Esophagus squamous epithelium (tissue), 5 donors: Measurements from ENCODE around the gene CPN1. TPM values are rescaled to one million over a fixed set of nuclear protein-coding genes. Genes with fewer than 3 reads are reported as not detected.
A peak's percentile ranks its signal among the peaks of the same experiment; 100 is the strongest.

Experiments
- DNase-seq: peaks from one replicate; lab custom pipeline; 2025; lab: John Stamatoyannopoulos, UW
- H3K27ac ChIP-seq, 4 donors: fragments of 200-600 bp; sonication (generic); one replicate each; pipeline ENCODE4 v1.5.1; 2016 to 2019; ENCODE audit warnings: mild to moderate bottlenecking in 1 of 4
- H3K27me3 ChIP-seq, 4 donors: fragments of 200-600 bp; sonication (generic); 1 replicate in 3 of 4; 2 replicates in 1 of 4; pipeline versions ENCODE4 v1.5.1 to v1.6.0; 2017 to 2021; ENCODE audit warnings: antibody characterized with exemption in 1 of 4
- H3K36me3 ChIP-seq, 3 donors: fragments of 200-600 bp; sonication (generic); one replicate each; pipeline ENCODE4 v1.5.1; 2016 to 2019
- H3K4me1 ChIP-seq, 3 donors: fragments of 200-600 bp; sonication (generic); one replicate each; pipeline ENCODE4 v1.5.1; 2017 to 2019
- H3K4me3 ChIP-seq, 4 donors: fragments of 200-600 bp; sonication (generic); 1 replicate in 3 of 4; 2 replicates in 1 of 4; pipeline ENCODE4 v1.5.1; 2016 to 2019; ENCODE audit warnings: mild to moderate bottlenecking in 2 of 4, moderate library complexity in 1 of 4
- H3K9me3 ChIP-seq, 3 donors: fragments of 200-600 bp; sonication (generic); one replicate each; pipeline ENCODE4 v1.5.1; 2016 to 2019
- CTCF ChIP-seq, 6 experiments: fragments of 450-650 bp in 4 of 6; fragments of 200-600 bp in 2 of 6; sonication (generic) in 2 of 6; IDR thresholded peaks; one replicate each; pipeline ENCODE4 v1.5.1; 2016 to 2019; ENCODE audit warnings: antibody characterized with exemption in 6 of 6, mild to moderate bottlenecking in 4 of 6, moderate library complexity in 4 of 6
- POLR2A ChIP-seq, 4 donors: fragments of 450-650 bp; IDR thresholded peaks; one replicate each; pipeline ENCODE4 v1.6.1; 2017; ENCODE audit warnings: antibody characterized with exemption in 4 of 4, mild to moderate bottlenecking in 4 of 4, moderate library complexity in 3 of 4
- WGBS, 2 donors: methylation state at CpG; one replicate each; pipeline ENCODE4 v1.1.5; 2018; 5-methylcytosine and 5-hydroxymethylcytosine counted together
- intact Hi-C: fragments of 100-400 bp; cut with DNase I; formaldehyde crosslinking; loops from one replicate; pipeline ENCODE4 v1.15.0; 2022
- total RNA-seq, 4 donors: library from RNA; depleted of rRNA; stranded (reverse); fragments of >200 nt; gene quantifications; one replicate each; pipeline ENCODE4 v1.1.0, GENCODE V29; 2016
- donor health status: DM: yes; HTN: yes; CAD: no.

CPN1 gene
- total RNA-seq, 4 donors from 2014 or later: not detected

- intact Hi-C loops: no loop called here
- TF ChIP-seq CTCF (IDR thresholded peaks at IDR 0.05) (no peak), POLR2A (IDR thresholded peaks at IDR 0.05) (no peak)
- WGBS, 2 donors: 88 to 93% methylated on average over 8 of the region's 8 CpGs
- H3K4me3 ChIP-seq: no peak overlapping the region
- no peak overlapping the region for H3K27ac ChIP-seq
- no peak for DNase-seq
- H3K36me3 ChIP-seq: peaks cover 0 to 5% (median 0%) of the 10 kb centered on the region in 3 donors
- no peaks in the 10 kb centered on the region for H3K27me3 ChIP-seq
- H3K9me3 ChIP-seq: no peaks in the 10 kb centered on the region
- H3K4me1 ChIP-seq: peaks cover 3 to 67% (median 12%) of the 10 kb centered on the region in 3 donors
Observed at GRCh38 chr10:99999319-100000108, 82.2 kb downstream of the CPN1 start.

- H3K27me3 ChIP-seq: no peaks in the 10 kb centered on the region
- no peak for DNase-seq
- intact Hi-C loops: no loop called here
- H3K36me3 ChIP-seq: peaks cover 0 to 5% (median 0%) of the 10 kb centered on the region in 3 donors
- no peaks in the 10 kb centered on the region for H3K9me3 ChIP-seq
- 86 to 93% methylated on average over 5 to 6 of the region's 6 CpGs for WGBS, 2 donors
- H3K4me1 ChIP-seq: peaks cover 3 to 67% (median 18%) of the 10 kb centered on the region in 3 donors
- H3K4me3 ChIP-seq: no peak overlapping the region
- H3K27ac ChIP-seq: no peak overlapping the region
- TF ChIP-seq POLR2A (IDR thresholded peaks at IDR 0.05) (no peak), CTCF (IDR thresholded peaks at IDR 0.05) (no peak)
Observed at GRCh38 chr10:99998889-99999288, 82.8 kb downstream of the CPN1 start.

GRCh38 chr10:99996671-99997648 is 84.7 kb downstream of the CPN1 start:
- 40 to 51% methylated on average over 4 of the region's 4 CpGs for WGBS, 2 donors
- H3K27me3 ChIP-seq: no peaks in the 10 kb centered on the region
- no peak for DNase-seq
- intact Hi-C loops: no loop called here
- H3K9me3 ChIP-seq: no peaks in the 10 kb centered on the region
- no peak overlapping the region for H3K4me3 ChIP-seq
- TF ChIP-seq CTCF (IDR thresholded peaks at IDR 0.05) (no peak), POLR2A (IDR thresholded peaks at IDR 0.05) (no peak)
- peaks cover 3 to 65% (median 25%) of the 10 kb centered on the region in 3 donors for H3K4me1 ChIP-seq
- peaks cover 0 to 5% (median 0%) of the 10 kb centered on the region in 3 donors for H3K36me3 ChIP-seq
- H3K27ac ChIP-seq: peak overlapping the region in 1 of 4 donors; percentile 29

GRCh38 chr10:99995713-99996112 is 86.0 kb downstream of the CPN1 start:
- H3K4me3 ChIP-seq: no peak overlapping the region
- TF ChIP-seq CTCF (IDR thresholded peaks at IDR 0.05): no peak
- no peak for TF ChIP-seq POLR2A (IDR thresholded peaks at IDR 0.05)
- no peaks in the 10 kb centered on the region for H3K27me3 ChIP-seq
- H3K36me3 ChIP-seq: peaks cover 0 to 5% (median 0%) of the 10 kb centered on the region in 3 donors
- H3K4me1 ChIP-seq: peaks cover 0 to 59% (median 25%) of the 10 kb centered on the region in 3 donors
- intact Hi-C loops: no loop called here
- DNase-seq: no peak
- no peak overlapping the region for H3K27ac ChIP-seq
- 77 to 88% methylated on average over 3 of the region's 3 CpGs for WGBS, 2 donors
- no peaks in the 10 kb centered on the region for H3K9me3 ChIP-seq
